SU-DHL-6 (cell line): Measurements from ENCODE around the gene LDLRAD3.

ENCODE experiments used
- H2AFZ ChIP-seq: fragments of 200-600 bp; sonication (generic); 2 replicates; pipeline ENCODE4 v1.6.1; 2014; ENCODE audit warnings: low read depth, mild to moderate bottlenecking, moderate library complexity, mixed read lengths, antibody characterized with exemption, low read length; ENCODE audit not compliant: severe bottlenecking
- H3F3A ChIP-seq: fragments of 200-600 bp; shearing (Covaris generic); 2 replicates; pipeline ENCODE4 v1.6.0; 2016; ENCODE audit warnings: antibody characterized with exemption, mild to moderate bottlenecking; ENCODE audit not compliant: insufficient read depth
- H3K27ac ChIP-seq: fragments of 200-600 bp; sonication (generic); 2 replicates; pipeline ENCODE4 v1.5.1; 2016; ENCODE audit warnings: low read depth, mild to moderate bottlenecking, low read length, moderate library complexity, mixed read lengths
- H3K27me3 ChIP-seq: fragments of 200-600 bp; sonication (generic), shearing (Covaris generic); 2 replicates; pipeline ENCODE4 v1.6.0; 2014; ENCODE audit warnings: mild to moderate bottlenecking, low read length
- H3K36me3 ChIP-seq: fragments of 200-600 bp; sonication (generic); 2 replicates; pipeline ENCODE4 v1.6.1; 2014; ENCODE audit warnings: mild to moderate bottlenecking, low read length, mixed read lengths
- H3K4me2 ChIP-seq: fragments of 300-600, 200-600 bp; shearing (Covaris generic), sonication (generic); 2 replicates; pipeline ENCODE4 v1.6.0; 2014; ENCODE audit warnings: low read length, low read depth, mild to moderate bottlenecking; ENCODE audit not compliant: poor library complexity, severe bottlenecking
- H3K4me3 ChIP-seq: fragments of 200-600 bp; sonication (generic); 2 replicates; pipeline ENCODE4 v1.5.1; 2014; ENCODE audit warnings: antibody characterized with exemption, low read length, mild to moderate bottlenecking, mixed read lengths; ENCODE audit not compliant: insufficient read depth, poor library complexity, severe bottlenecking
- H3K79me2 ChIP-seq: fragments of 200-600 bp; sonication (generic); 2 replicates; pipeline ENCODE4 v1.6.1; 2014; ENCODE audit warnings: mild to moderate bottlenecking, low read length, moderate library complexity; ENCODE audit not compliant: insufficient read depth
- H3K9ac ChIP-seq: fragments of 200-600 bp; sonication (generic); 2 replicates; pipeline ENCODE4 v1.7.0; 2014; ENCODE audit warnings: mild to moderate bottlenecking, low read length
- H3K9me2 ChIP-seq: fragments of 200-600 bp; sonication (generic); replicated peaks from 2 replicates; pipeline ENCODE4 v1.6.1; 2014; ENCODE audit warnings: low read length; ENCODE audit not compliant: insufficient read depth
- H3K9me3 ChIP-seq: fragments of 200-600 bp; sonication (generic); 2 replicates; pipeline ENCODE4 v1.6.1; 2014; ENCODE audit warnings: low read length, mixed read lengths; ENCODE audit not compliant: insufficient read depth
- H4K20me1 ChIP-seq: fragments of 200-600 bp; sonication (generic); 2 replicates; pipeline ENCODE4 v1.6.1; 2014; ENCODE audit warnings: low read depth, mild to moderate bottlenecking, antibody characterized with exemption, low read length, moderate library complexity, mixed read lengths
- CTCF ChIP-seq: fragments of 200-600 bp; sonication (generic); IDR thresholded peaks from one replicate; pipeline ENCODE4 v1.5.1; 2017; ENCODE audit warnings: antibody characterized with exemption, mild to moderate bottlenecking, low read length, moderate library complexity; ENCODE audit not compliant: insufficient read depth, poor library complexity, severe bottlenecking
- EZH2phosphoT487 ChIP-seq: fragments of 200-600 bp; sonication (generic), shearing (Covaris generic); conservative IDR thresholded peaks from 2 replicates; pipeline ENCODE4 v1.6.1; 2018; ENCODE audit warnings: mild to moderate bottlenecking, antibody characterized with exemption, low read length, moderate library complexity, mixed read lengths

Gene LDLRAD3

GRCh38 chr11:36103933-36104530 is 160.2 kb downstream of the LDLRAD3 start:
- H4K20me1 ChIP-seq: no peaks in the 10 kb centered on the region
- no peaks in the 10 kb centered on the region for H3K36me3 ChIP-seq
- no peaks in the 10 kb centered on the region for H3F3A ChIP-seq
- no peaks in the 10 kb centered on the region for H3K9me2 ChIP-seq
- no peak overlapping the region for H3K9ac ChIP-seq
- H3K9me3 ChIP-seq: no peaks in the 10 kb centered on the region
- H3K4me3 ChIP-seq: no peak overlapping the region
- no peaks in the 10 kb centered on the region for H3K27me3 ChIP-seq
- H2AFZ ChIP-seq: no peak overlapping the region
- TF ChIP-seq EZH2phosphoT487 (no peak), CTCF (no peak)
- no peak overlapping the region for H3K4me2 ChIP-seq
- no peak overlapping the region for H3K27ac ChIP-seq
- H3K79me2 ChIP-seq: no peaks in the 10 kb centered on the region

- Histone ChIP-seq H3K4me2 (no peak overlapping the region), H2AFZ (no peak overlapping the region), H3K4me3 (no peak overlapping the region), H4K20me1 (no peaks in the 10 kb centered on the region), H3K27ac (no peak overlapping the region), H3K9me2 (no peaks in the 10 kb centered on the region), H3K27me3 (no peaks in the 10 kb centered on the region), H3K9ac (no peak overlapping the region), H3K9me3 (no peaks in the 10 kb centered on the region), H3F3A (no peaks in the 10 kb centered on the region), H3K36me3 (no peaks in the 10 kb centered on the region), H3K79me2 (no peaks in the 10 kb centered on the region)
- no peak for TF ChIP-seq EZH2phosphoT487
- no peak for TF ChIP-seq CTCF
Observed at GRCh38 chr11:36104660-36104992, 160.8 kb downstream of the LDLRAD3 start.

- H3K9me3 ChIP-seq: no peaks in the 10 kb centered on the region
- H3K36me3 ChIP-seq: no peaks in the 10 kb centered on the region
- no peaks in the 10 kb centered on the region for H3K27me3 ChIP-seq
- no peaks in the 10 kb centered on the region for H3K9me2 ChIP-seq
- TF ChIP-seq CTCF: no peak
- no peak for TF ChIP-seq EZH2phosphoT487
- no peaks in the 10 kb centered on the region for H3K79me2 ChIP-seq
- H3F3A ChIP-seq: no peaks in the 10 kb centered on the region
- no peak overlapping the region for H2AFZ ChIP-seq
- no peak overlapping the region for H3K9ac ChIP-seq
- H3K27ac ChIP-seq: no peak overlapping the region
- H3K4me3 ChIP-seq: no peak overlapping the region
- no peak overlapping the region for H3K4me2 ChIP-seq
- no peaks in the 10 kb centered on the region for H4K20me1 ChIP-seq
Observed at GRCh38 chr11:36105743-36106581, 162.1 kb downstream of the LDLRAD3 start.
